H1 (cell line): ENCODE measurements around the gene CELSR1. TPM values are rescaled to one million over a fixed set of nuclear protein-coding genes. Genes with fewer than 3 reads are reported as not detected.

Source experiments
- CTCF ChIA-PET: fragments of 300-600 bp; sonication (Branson Sonifier 250); formaldehyde crosslinking; loops from one replicate; lab custom pipeline; 2021; ENCODE audit not compliant: partially characterized antibody; lab: Charles Lee
- POLR2A ChIA-PET: fragments of 300-600 bp; sonication (Branson Sonifier 250); formaldehyde crosslinking; loops from one replicate; lab custom pipeline; 2021; ENCODE audit warnings: inconsistent platforms; ENCODE audit not compliant: partially characterized antibody; lab: Charles Lee
- DNase-seq, 2 experiments: peaks; one replicate each; pipeline versions ENCODE4 v3.0.0 to v3.0.0-alpha.2; 2010 to 2022; ENCODE audit warnings: low spot score in 2 of 2, low read depth in 1 of 2, mixed read lengths in 1 of 2
- FAIRE-seq: peaks from 2 replicates; lab custom pipeline; 2011; peaks lifted over from hg19 to GRCh38; lab: Jason Lieb, UNC
- H2AFZ ChIP-seq: 2 replicates; pipeline ENCODE4 v1.8.1; 2012; ENCODE audit warnings: low read length, inconsistent platforms
- H2AK5ac ChIP-seq: 2 replicates; pipeline ENCODE4 v1.6.1; 2013; ENCODE audit warnings: low read depth, low read length
- H2BK120ac ChIP-seq: replicated peaks from 2 replicates; pipeline ENCODE3; 2013; ENCODE audit warnings: low read depth, low read length, inconsistent platforms
- H2BK12ac ChIP-seq: 2 replicates; pipeline ENCODE4 v1.6.1; 2013; ENCODE audit warnings: low read depth, low read length
- H2BK15ac ChIP-seq: 2 replicates; pipeline ENCODE4 v1.6.1; 2013; ENCODE audit warnings: low read length
- H2BK20ac ChIP-seq: 2 replicates; pipeline ENCODE4 v1.6.1; 2013; ENCODE audit warnings: low read length
- H2BK5ac ChIP-seq: 2 replicates; pipeline ENCODE4 v1.6.1; 2013; ENCODE audit warnings: low read depth, low read length
- H3K14ac ChIP-seq: 2 replicates; pipeline ENCODE4 v1.6.1; 2013; ENCODE audit warnings: inconsistent platforms; ENCODE audit not compliant: insufficient read length
- H3K18ac ChIP-seq: 2 replicates; pipeline ENCODE4 v1.6.1; 2013; ENCODE audit warnings: low read length; ENCODE audit errors: extremely low read depth
- H3K23ac ChIP-seq: 2 replicates; pipeline ENCODE4 v1.6.1; 2013; ENCODE audit warnings: inconsistent platforms; ENCODE audit not compliant: insufficient read length
- H3K23me2 ChIP-seq: 2 replicates; pipeline ENCODE4 v1.6.1; 2013; ENCODE audit warnings: low read depth, low read length
- H3K27ac ChIP-seq: 2 replicates; pipeline ENCODE4 v1.6.1; 2011; ENCODE audit warnings: low read depth, low read length, inconsistent platforms
- H3K27me3 ChIP-seq, 4 experiments: replicated peaks in 1 of 4; 1 replicate in 1 of 4; 2 replicates in 3 of 4; pipeline versions ENCODE4 v1.6.1 to v1.8.1; 2011 to 2013; ENCODE audit warnings: low read length in 3 of 4, mild to moderate bottlenecking in 3 of 4, inconsistent platforms in 2 of 4, mixed read lengths in 2 of 4, moderate library complexity in 1 of 4; ENCODE audit not compliant: control insufficient read depth in 3 of 4, insufficient read depth in 3 of 4; ENCODE audit errors: extremely low read depth in 1 of 4
- H3K36me3 ChIP-seq, 4 experiments: 2 replicates each; pipeline versions ENCODE4 v1.6.1 to v1.8.1; 2011 to 2013; ENCODE audit warnings: mild to moderate bottlenecking in 4 of 4, low read length in 3 of 4, moderate library complexity in 2 of 4, control low read depth in 1 of 4, inconsistent platforms in 1 of 4; ENCODE audit not compliant: insufficient read depth in 4 of 4, control insufficient read depth in 2 of 4
- H3K4ac ChIP-seq: replicated peaks from 2 replicates; pipeline ENCODE3; 2013; ENCODE audit warnings: low read length, low read depth, mixed read lengths, inconsistent platforms; ENCODE audit not compliant: insufficient read length
- H3K4me1 ChIP-seq, 4 experiments: replicated peaks in 1 of 4; 1 replicate in 1 of 4; 2 replicates in 3 of 4; pipeline versions ENCODE4 v1.6.1 to v1.8.1; 2011 to 2013; ENCODE audit warnings: low read length in 3 of 4, inconsistent platforms in 2 of 4, mixed read lengths in 1 of 4; ENCODE audit not compliant: insufficient read depth in 4 of 4, control insufficient read depth in 3 of 4
- H3K4me2 ChIP-seq, 2 experiments: 2 replicates each; pipeline versions ENCODE4 v1.6.1 to v1.8.1; 2011 to 2013; ENCODE audit warnings: low read depth in 2 of 2, low read length in 2 of 2, control low read depth in 1 of 2, inconsistent platforms in 1 of 2, mild to moderate bottlenecking in 1 of 2; ENCODE audit not compliant: insufficient read depth in 1 of 2
- H3K4me3 ChIP-seq, 4 experiments: fragments of 200-600, 300-600 bp in 1 of 4; sonication (generic), shearing (Covaris generic), sonication (Bioruptor Twin) in 1 of 4; 2 replicates each; pipeline versions ENCODE4 v1.5.1 to v1.8.1; 2011 to 2016; ENCODE audit warnings: low read length in 4 of 4, low read depth in 3 of 4, control low read depth in 2 of 4, inconsistent platforms in 2 of 4, mild to moderate bottlenecking in 2 of 4, mixed read lengths in 1 of 4, moderate library complexity in 1 of 4; ENCODE audit not compliant: insufficient read depth in 2 of 4; ENCODE audit errors: extremely low read depth in 1 of 4
- H3K56ac ChIP-seq: replicated peaks from 2 replicates; pipeline ENCODE3; 2013; ENCODE audit warnings: low read depth, mild to moderate bottlenecking, mixed read lengths, low read length, inconsistent platforms; ENCODE audit not compliant: insufficient read length
- H3K79me1 ChIP-seq: 2 replicates; pipeline ENCODE4 v1.6.1; 2013; ENCODE audit warnings: low read depth, low read length, control low read depth
- H3K79me2 ChIP-seq, 2 experiments: 2 replicates each; pipeline versions ENCODE4 v1.6.1 to v1.8.1; 2012 to 2013; ENCODE audit warnings: low read length in 2 of 2, mild to moderate bottlenecking in 2 of 2, inconsistent platforms in 1 of 2; ENCODE audit not compliant: insufficient read depth in 2 of 2, control insufficient read depth in 1 of 2
- H3K9ac ChIP-seq, 4 experiments: replicated peaks in 1 of 4; 1 replicate in 1 of 4; 2 replicates in 3 of 4; pipeline versions ENCODE4 v1.6.1 to v1.8.1; 2011 to 2013; ENCODE audit warnings: low read depth in 3 of 4, low read length in 3 of 4, control low read depth in 2 of 4, mild to moderate bottlenecking in 2 of 4, moderate library complexity in 2 of 4, inconsistent platforms in 1 of 4; ENCODE audit errors: extremely low read depth in 1 of 4
- H3K9me3 ChIP-seq, 2 experiments: 2 replicates each; pipeline versions ENCODE4 v1.6.1 to v1.8.1; 2012 to 2013; ENCODE audit warnings: mild to moderate bottlenecking in 2 of 2, moderate library complexity in 2 of 2, control low read depth in 1 of 2, inconsistent platforms in 1 of 2, low read depth in 1 of 2, low read length in 1 of 2, mixed read lengths in 1 of 2; ENCODE audit not compliant: insufficient read depth in 2 of 2
- H4K20me1 ChIP-seq, 2 experiments: replicated peaks in 1 of 2; 2 replicates each; pipeline versions ENCODE3 to v1.8.1; 2011 to 2013; ENCODE audit warnings: inconsistent platforms in 2 of 2, low read length in 2 of 2, mild to moderate bottlenecking in 1 of 2; ENCODE audit not compliant: insufficient read depth in 2 of 2, control insufficient read depth in 1 of 2
- H4K5ac ChIP-seq: 2 replicates; pipeline ENCODE4 v1.6.1; 2013; ENCODE audit warnings: low read length, low read depth, mixed read lengths, inconsistent platforms; ENCODE audit not compliant: insufficient read length
- H4K8ac ChIP-seq: 2 replicates; pipeline ENCODE4 v1.8.0; 2013; ENCODE audit warnings: mild to moderate bottlenecking, moderate library complexity, low read length, inconsistent platforms; ENCODE audit not compliant: insufficient read depth; ENCODE audit errors: extremely low read depth
- H4K91ac ChIP-seq: replicated peaks from 2 replicates; pipeline ENCODE3; 2013; ENCODE audit warnings: low read length, mixed read lengths, inconsistent platforms; ENCODE audit not compliant: insufficient read length
- ATF3 ChIP-seq: IDR thresholded peaks from 2 replicates; pipeline ENCODE4 v1.6.1; 2011; ENCODE audit warnings: low read depth, mild to moderate bottlenecking, low read length; ENCODE audit not compliant: insufficient read depth
- BCL11A ChIP-seq, 2 experiments: IDR thresholded peaks; one replicate each; pipeline ENCODE4 v1.6.1; 2011; ENCODE audit warnings: low read depth in 2 of 2, low read length in 2 of 2, mild to moderate bottlenecking in 2 of 2
- CBX8 ChIP-seq: fragments of 300-800, 300-1000 bp; sonication (generic); IDR thresholded peaks from 2 replicates; pipeline ENCODE4 v1.7.1; 2016; ENCODE audit warnings: low read depth, low read length, borderline replicate concordance
- KDM1A ChIP-seq: fragments of 200-600, 300-600 bp; sonication (generic); IDR thresholded peaks from 2 replicates; pipeline ENCODE4 v1.7.1; 2016; ENCODE audit warnings: mild to moderate bottlenecking, low read length, borderline replicate concordance
- KDM4A ChIP-seq: IDR thresholded peaks from one replicate; pipeline ENCODE4 v1.7.1; 2012; ENCODE audit warnings: low read depth, mild to moderate bottlenecking, moderate library complexity, low read length, inconsistent platforms; ENCODE audit not compliant: severe bottlenecking
- RNF2 ChIP-seq: fragments of 200-900, 300-1000 bp; sonication (generic); IDR thresholded peaks from 2 replicates; pipeline ENCODE4 v1.7.1; 2016; ENCODE audit warnings: borderline replicate concordance, low read depth, mild to moderate bottlenecking, antibody characterized with exemption, low read length; ENCODE audit not compliant: poor library complexity, severe bottlenecking; ENCODE audit errors: missing control alignments
- WGBS, 2 experiments: shearing (Covaris generic) in 1 of 2; methylation state at CpG; one replicate each; pipeline versions ENCODE4 v1.1.6 to v1.1.7; 2013 to 2015; ENCODE audit warnings: low lambda C conversion rate in 2 of 2, mixed read lengths in 2 of 2, inconsistent platforms in 1 of 2, low coverage in 1 of 2, missing lambda C conversion rate in 1 of 2; ENCODE audit not compliant: insufficient replicate concordance in 2 of 2, insufficient coverage in 1 of 2, insufficient read length in 1 of 2; ENCODE audit errors: extremely low coverage in 1 of 2, missing lambda C conversion rate in 1 of 2; 5-methylcytosine and 5-hydroxymethylcytosine counted together
- polyA plus RNA-seq, 7 experiments: library from polyadenylated mRNA; depleted of rRNA in 3 of 7; stranded (reverse) in 5 of 7; unstranded in 2 of 7; fragments of >200 nt in 5 of 7; fragments of 200-250 nt in 2 of 7; gene quantifications; 1 replicate in 5 of 7; 2 replicates in 1 of 7; 4 replicates in 1 of 7; pipeline versions ENCODE4 v1.2.1 to v1.2.3, GENCODE V29; 2011 to 2013; ENCODE audit warnings: missing spikeins in 2 of 7, mixed read lengths in 2 of 7
- total RNA-seq: library from RNA; stranded (reverse); fragmentation: NEBNext Ultra II Directional; extraction: Animal tissue kit (Norgen Biotek cat#: 25700); gene quantifications from 2 replicates; pipeline ENCODE4 v1.2.1, GENCODE V29; 2021
- TF ChIP-seq, protein P1 (sequence below): IDR thresholded peaks from 2 replicates; pipeline ENCODE4 v1.6.1; 2012; ENCODE audit warnings: inconsistent platforms

The CELSR1 gene
- total and polyA plus RNA-seq, 2 of the 8 experiments (the other 6 are each of a cell fraction or from before 2014, with no cell fraction given), result 9.0 to 12.4 TPM

- DNase-seq (no peak), FAIRE-seq (no peak)
- H3K4me1 ChIP-seq, result no peaks in the 10 kb centered on the region
- POLR2A ChIA-PET, result interaction anchor here (1.4 kb wide), 1 partner anchor 11 kb away, joined by 3 read pairs; no protein-coding TSS in a partner anchor
- H2BK20ac ChIP-seq, result no peak overlapping the region
- no peak overlapping the region for H2AK5ac ChIP-seq
- H3K9me3 ChIP-seq, result no peaks in the 10 kb centered on the region
- H2BK120ac ChIP-seq, result no peak overlapping the region
- WGBS, 2 experiments, result 92% methylated on average over 19 of the region's 19 CpGs; no CpG with 5 or more reads in 1 of the 2 experiments
- H3K27me3 ChIP-seq, result no peaks in the 10 kb centered on the region
- H2BK15ac ChIP-seq, result no peak overlapping the region
- no peak overlapping the region for H3K9ac ChIP-seq
- H3K56ac ChIP-seq, result no peak overlapping the region
- H3K27ac ChIP-seq, result no peak overlapping the region
- H2BK12ac ChIP-seq, result no peak overlapping the region
- no peak overlapping the region for H2BK5ac ChIP-seq
- no peak overlapping the region for H3K4ac ChIP-seq
- no peak overlapping the region for H4K91ac ChIP-seq
- H3K36me3 ChIP-seq, result peaks cover 33 to 85% (median 68%) of the 10 kb centered on the region in 4 experiments
- no peak overlapping the region for H4K5ac ChIP-seq
- no peak overlapping the region for H3K23ac ChIP-seq
- H4K8ac ChIP-seq, result peak overlapping the region; percentile 11; the same call in 1 of the 2 replicates
- H3K18ac ChIP-seq, result no peak overlapping the region
- no peak overlapping the region for H3K4me2 ChIP-seq
- peaks cover 4% of the 10 kb centered on the region for H3K79me1 ChIP-seq
- no peaks in the 10 kb centered on the region for H3K23me2 ChIP-seq
- no peak overlapping the region for H3K14ac ChIP-seq
- H3K79me2 ChIP-seq, result peaks cover 0 to 3% of the 10 kb centered on the region in 2 experiments; a peak in 1 of 4 replicates
- H4K20me1 ChIP-seq, result peaks cover 7 to 27% of the 10 kb centered on the region in 2 experiments
- CTCF ChIA-PET, result interaction anchor here (1.0 kb wide), 1 partner anchor 10 kb away, joined by 3 read pairs; no protein-coding TSS in a partner anchor
- no peak overlapping the region for H3K4me3 ChIP-seq
- H2AFZ ChIP-seq, result no peak overlapping the region
- TF ChIP-seq KDM1A, result no peak
- no peak for TF ChIP-seq KDM4A
- TF ChIP-seq CBX8, result no peak
- no peak for TF ChIP-seq ATF3
- no peak for TF ChIP-seq BCL11A (IDR thresholded peaks at IDR 0.05; ENCODE audit: low read depth in 2 of 2, low read length in 2 of 2)
- no peak for TF ChIP-seq RNF2
- TF ChIP-seq, protein P1, sequence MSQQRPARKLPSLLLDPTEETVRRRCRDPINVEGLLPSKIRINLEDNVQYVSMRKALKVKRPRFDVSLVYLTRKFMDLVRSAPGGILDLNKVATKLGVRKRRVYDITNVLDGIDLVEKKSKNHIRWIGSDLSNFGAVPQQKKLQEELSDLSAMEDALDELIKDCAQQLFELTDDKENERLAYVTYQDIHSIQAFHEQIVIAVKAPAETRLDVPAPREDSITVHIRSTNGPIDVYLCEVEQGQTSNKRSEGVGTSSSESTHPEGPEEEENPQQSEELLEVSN, result no peak
Measured at GRCh38 chr22:46346680-46347405, 190.6 kb downstream of the CELSR1 start.
